ENCODE data around the gene CD244. TPM values are rescaled to one million over a fixed set of nuclear protein-coding genes. Genes with fewer than 3 reads are reported as not detected.

CD244 gene
- polyA plus RNA-seq, 1 donor from 2014 or later = not detected

GRCh38 chr1:160836981-160837557 lies 25.6 kb downstream of the CD244 start:
- no peaks in the 10 kb centered on the region for H3K9me2 ChIP-seq (ENCODE audit: insufficient read depth, low read length)
- H2AFZ ChIP-seq (ENCODE audit: low read depth, low read length) = no peak overlapping the region
- H3K27ac ChIP-seq (ENCODE audit: low read length) = no peak overlapping the region
- no peaks in the 10 kb centered on the region for H3K36me3 ChIP-seq (ENCODE audit: insufficient read depth, low read length)
- no peak overlapping the region for H3K4me3 ChIP-seq (ENCODE audit: low read length)
- no peak overlapping the region for H3K4me2 ChIP-seq (ENCODE audit: low read length)
- no peak overlapping the region for H3K9ac ChIP-seq (ENCODE audit: low read length)
- no peaks in the 10 kb centered on the region for H3K9me3 ChIP-seq (ENCODE audit: low read length)
- TF ChIP-seq CTCF (IDR thresholded peaks at IDR 0.05; ENCODE audit: poor library complexity, severe bottlenecking) = no peak
- no peak for TF ChIP-seq SMC3 (conservative IDR thresholded peaks at IDR 0.05; ENCODE audit: poor library complexity)
- TF ChIP-seq POLR2AphosphoS5 (IDR thresholded peaks at IDR 0.05) = no peak
- no peak for TF ChIP-seq TAF1 (IDR thresholded peaks at IDR 0.05; ENCODE audit: low read depth)
- TF ChIP-seq REST (IDR thresholded peaks at IDR 0.05; ENCODE audit: borderline replicate concordance) = no peak
- no peak for TF ChIP-seq RAD21 (conservative IDR thresholded peaks at IDR 0.05)
- TF ChIP-seq EZH2 (IDR thresholded peaks at IDR 0.05; ENCODE audit: borderline replicate concordance, insufficient read depth, low read length, poor library complexity, severe bottlenecking) = no peak
- no peak for TF ChIP-seq EP300 (conservative IDR thresholded peaks at IDR 0.05; ENCODE audit: poor library complexity, severe bottlenecking)
- TF ChIP-seq MXI1 (conservative IDR thresholded peaks at IDR 0.05; ENCODE audit: poor library complexity, severe bottlenecking) = no peak
- no peaks in the 10 kb centered on the region for H4K20me1 ChIP-seq (ENCODE audit: insufficient read depth)
- no peaks in the 10 kb centered on the region for H3F3A ChIP-seq (ENCODE audit: insufficient read depth, low read length, poor library complexity, severe bottlenecking)
- no peaks in the 10 kb centered on the region for H3K27me3 ChIP-seq (ENCODE audit: insufficient read depth, low read depth, low read length)
- H3K79me2 ChIP-seq (replicated peaks; ENCODE audit: insufficient read depth, low read length) = no peaks in the 10 kb centered on the region

GRCh38 chr1:160836561-160836960 lies 26.1 kb downstream of the CD244 start:
- Histone ChIP-seq H3K4me3 (ENCODE audit: low read length) (no peak overlapping the region), H3K9me3 (ENCODE audit: low read length) (no peaks in the 10 kb centered on the region), H3K36me3 (ENCODE audit: insufficient read depth, low read length) (no peaks in the 10 kb centered on the region), H3F3A (ENCODE audit: insufficient read depth, low read length, poor library complexity, severe bottlenecking) (no peaks in the 10 kb centered on the region), H3K27ac (ENCODE audit: low read length) (no peak overlapping the region), H4K20me1 (ENCODE audit: insufficient read depth) (no peaks in the 10 kb centered on the region), H3K79me2 (replicated peaks; ENCODE audit: insufficient read depth, low read length) (no peaks in the 10 kb centered on the region), H3K9ac (ENCODE audit: low read length) (no peak overlapping the region), H3K4me2 (ENCODE audit: low read length) (no peak overlapping the region), H3K9me2 (ENCODE audit: insufficient read depth, low read length) (no peaks in the 10 kb centered on the region), H3K27me3 (ENCODE audit: insufficient read depth, low read depth, low read length) (no peaks in the 10 kb centered on the region), H2AFZ (ENCODE audit: low read depth, low read length) (no peak overlapping the region)
- TF ChIP-seq EP300 (conservative IDR thresholded peaks at IDR 0.05; ENCODE audit: poor library complexity, severe bottlenecking) = no peak
- no peak for TF ChIP-seq REST (IDR thresholded peaks at IDR 0.05; ENCODE audit: borderline replicate concordance)
- no peak for TF ChIP-seq RAD21 (conservative IDR thresholded peaks at IDR 0.05)
- TF ChIP-seq CTCF (IDR thresholded peaks at IDR 0.05; ENCODE audit: poor library complexity, severe bottlenecking) = no peak
- no peak for TF ChIP-seq POLR2AphosphoS5 (IDR thresholded peaks at IDR 0.05)
- no peak for TF ChIP-seq SMC3 (conservative IDR thresholded peaks at IDR 0.05; ENCODE audit: poor library complexity)
- TF ChIP-seq EZH2 (IDR thresholded peaks at IDR 0.05; ENCODE audit: borderline replicate concordance, insufficient read depth, low read length, poor library complexity, severe bottlenecking) = no peak
- no peak for TF ChIP-seq TAF1 (IDR thresholded peaks at IDR 0.05; ENCODE audit: low read depth)
- TF ChIP-seq MXI1 (conservative IDR thresholded peaks at IDR 0.05; ENCODE audit: poor library complexity, severe bottlenecking) = no peak

Measured in neural cell (in vitro differentiated cells).